A549 (cell line): ENCODE results near the gene OR8U1. TPM values are rescaled to one million over a fixed set of nuclear protein-coding genes. Genes with fewer than 3 reads are reported as not detected.
"Not testable (repeated sequence)": the region's sequence is repeated elsewhere in the genome, so short reads cannot be mapped to it uniquely, and the experiment has no call there.

ENCODE experiments used
- ATAC-seq, 2 experiments: fragments of 200-7000 bp in 1 of 2; fragments of >200 bp in 1 of 2; cut with Nextera tagmentation in 1 of 2; cut with Tn5 transposase in 1 of 2; 3 replicates each; pipeline versions ENCODE4 v1.8.0 to v1.9.1; 2018 to 2020; ENCODE audit warnings: mild to moderate bottlenecking in 1 of 2, moderate library complexity in 1 of 2
- CTCF ChIA-PET: fragments of 300-600 bp; sonication (Branson Sonifier 250); formaldehyde crosslinking; extraction: SDS; loops from one replicate; lab custom pipeline; 2021; ENCODE audit warnings: antibody characterized with exemption, inconsistent platforms; lab: Yijun Ruan, JAX
- POLR2A ChIA-PET: fragments of 350-600 bp; formaldehyde crosslinking; extraction: SDS; loops from one replicate; lab custom pipeline; 2021; ENCODE audit warnings: antibody characterized with exemption, inconsistent platforms; lab: Yijun Ruan, JAX
- DNase-seq, 2 experiments: peaks; one replicate each; pipeline versions ENCODE4 v3.0.0 to v3.0.0-alpha.2; 2011 to 2016; ENCODE audit warnings: low read depth in 1 of 2, low spot score in 1 of 2
- FAIRE-seq: peaks from 2 replicates; lab custom pipeline; 2011; peaks lifted over from hg19 to GRCh38; lab: Jason Lieb, UNC
- H3K27ac ChIP-seq, 2 experiments: fragments of >200 bp; sonication (Bioruptor Twin); formaldehyde crosslinking; 3 replicates each; pipeline ENCODE4 v1.5.1; 2016 to 2017
- H3K4me1 ChIP-seq: fragments of >200 bp; sonication (Bioruptor Twin); formaldehyde crosslinking; 3 replicates; pipeline ENCODE4 v1.6.1; 2016
- H3K4me2 ChIP-seq: fragments of >200 bp; sonication (Bioruptor Twin); formaldehyde crosslinking; 3 replicates; pipeline ENCODE4 v1.6.1; 2016
- H3K4me3 ChIP-seq: fragments of >200 bp; sonication (Bioruptor Twin); formaldehyde crosslinking; 3 replicates; pipeline ENCODE4 v1.5.1; 2016
- H3K9me3 ChIP-seq: fragments of >200 bp; sonication (Bioruptor Twin); formaldehyde crosslinking; 3 replicates; pipeline ENCODE4 v1.6.1; 2016
- CBX2 ChIP-seq: fragments of 200-600 bp; sonication (generic); IDR thresholded peaks from 2 replicates; pipeline ENCODE4 v1.6.1; 2016; ENCODE audit warnings: low read depth, mild to moderate bottlenecking, borderline replicate concordance
- CEBPB ChIP-seq, 2 experiments: fragments of >200 bp in 1 of 2; sonication (Bioruptor Twin) in 1 of 2; formaldehyde crosslinking in 1 of 2; IDR thresholded peaks; 2 replicates each; pipeline ENCODE4 v1.6.1; 2012 to 2016
- EHMT2 ChIP-seq: fragments of 200-600 bp; sonication (generic); IDR thresholded peaks from 2 replicates; pipeline ENCODE4 v1.6.1; 2016; ENCODE audit warnings: antibody characterized with exemption, low read depth, mild to moderate bottlenecking, moderate library complexity
- ELK1 ChIP-seq: fragments of 150-350 bp; IDR thresholded peaks from 2 replicates; pipeline ENCODE4 v1.6.1; 2014; ENCODE audit warnings: low read depth, mild to moderate bottlenecking, low read length
- EP300 ChIP-seq, 2 experiments: fragments of >200 bp; sonication (Bioruptor Twin); formaldehyde crosslinking; IDR thresholded peaks; 2 replicates in 1 of 2; 3 replicates in 1 of 2; pipeline ENCODE4 v1.6.1; 2016 to 2017
- FOSL2 ChIP-seq, 2 experiments: fragments of 450-650 bp in 1 of 2; fragments of >200 bp in 1 of 2; sonication (Bioruptor Twin) in 1 of 2; formaldehyde crosslinking; IDR thresholded peaks; 2 replicates each; pipeline versions ENCODE4 v1.5.0 to v1.6.1; 2016 to 2020; ENCODE audit warnings: mild to moderate bottlenecking in 1 of 2, moderate library complexity in 1 of 2
- JUN ChIP-seq, 2 experiments: fragments of >200 bp; sonication (Bioruptor Twin); formaldehyde crosslinking; IDR thresholded peaks; 2 replicates in 1 of 2; 3 replicates in 1 of 2; pipeline ENCODE4 v1.6.1; 2016 to 2017
- JUNB ChIP-seq: fragments of >200 bp; sonication (Bioruptor Twin); formaldehyde crosslinking; IDR thresholded peaks from 2 replicates; pipeline ENCODE4 v1.6.1; 2016
- KDM5A ChIP-seq: fragments of 200-600 bp; sonication (generic); IDR thresholded peaks from 2 replicates; pipeline ENCODE4 v1.6.1; 2016; ENCODE audit warnings: antibody characterized with exemption, mild to moderate bottlenecking
- NFE2L2 ChIP-seq: fragments of 150-350 bp; conservative IDR thresholded peaks from 2 replicates; pipeline ENCODE4 v1.6.1; 2014; ENCODE audit warnings: low read length
- PHF8 ChIP-seq: fragments of 200-600 bp; sonication (generic); IDR thresholded peaks from 2 replicates; pipeline ENCODE4 v1.6.1; 2016; ENCODE audit warnings: low read depth, mild to moderate bottlenecking, antibody characterized with exemption, moderate library complexity, borderline replicate concordance
- REST ChIP-seq: fragments of 200-600 bp; sonication (generic); IDR thresholded peaks from 2 replicates; pipeline ENCODE4 v1.6.1; 2016; ENCODE audit warnings: antibody characterized with exemption, mild to moderate bottlenecking, moderate library complexity
- RFX5 ChIP-seq: fragments of 450-650 bp; IDR thresholded peaks from 2 replicates; pipeline ENCODE4 v1.7.1; 2014; ENCODE audit warnings: antibody characterized with exemption, mild to moderate bottlenecking, moderate library complexity
- SREBF2 ChIP-seq: fragments of 450-650 bp; IDR thresholded peaks from 2 replicates; pipeline ENCODE4 v1.6.1; 2014; ENCODE audit warnings: mild to moderate bottlenecking, moderate library complexity
- WGBS: methylation state at CpG from one replicate; pipeline ENCODE4 v1.1.6; 2017; ENCODE audit errors: missing lambda C conversion rate; 5-methylcytosine and 5-hydroxymethylcytosine counted together
- polyA plus RNA-seq, 4 experiments: library from polyadenylated mRNA; depleted of rRNA in 3 of 4; stranded (reverse); fragments of >200 nt; fragmentation: RNase III in 1 of 4; extraction: RNeasy Plus Mini Kit Qiagen cat#74134 plus additional on column Dnase treatment in 1 of 4; gene quantifications; 2 replicates in 3 of 4; 3 replicates in 1 of 4; pipeline ENCODE4 v1.2.3, GENCODE V29; 2011 to 2017
- TF ChIP-seq, protein P1 (sequence below): IDR thresholded peaks from 2 replicates; pipeline ENCODE4 v1.6.1; 2012
- TF ChIP-seq, protein P2 (sequence below): IDR thresholded peaks from 2 replicates; pipeline ENCODE4 v1.6.1; 2012
- TF ChIP-seq, protein P3 (sequence below): fragments of >200 bp; sonication (Bioruptor Twin); formaldehyde crosslinking; IDR thresholded peaks from 3 replicates; pipeline ENCODE4 v1.6.1; 2016
- TF ChIP-seq, protein P4 (sequence below): fragments of 250-450 bp; sonication (Bioruptor Pico); IDR thresholded peaks from 2 replicates; pipeline ENCODE4 v1.5.0; 2021; ENCODE audit warnings: mild to moderate bottlenecking, moderate library complexity, borderline replicate concordance

The OR8U1 gene
- polyA plus RNA-seq, 2 of the 4 experiments (the other 2 are of a cell fraction) = not detected

DNA sequence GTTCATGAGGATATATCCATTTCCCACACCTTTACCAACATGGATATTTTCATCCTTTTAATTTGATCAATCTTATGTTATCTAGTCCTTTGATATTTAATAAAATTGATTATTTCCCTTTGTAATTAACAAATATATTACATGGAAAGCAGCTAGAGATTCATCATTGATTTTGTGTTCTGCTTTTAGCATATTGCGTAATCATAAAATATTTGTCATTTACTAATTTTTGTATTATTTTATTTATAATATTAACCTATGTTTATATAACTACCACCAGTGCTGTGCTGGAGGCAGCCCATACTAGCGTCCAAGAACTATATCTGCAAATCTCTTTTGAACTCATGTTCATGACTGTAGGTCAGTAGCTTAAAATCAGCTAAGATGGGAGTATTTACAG is 4.7 kb downstream of the OR8U1 start (continued):
- TF ChIP-seq ELK1 = no peak
- TF ChIP-seq JUN (IDR thresholded peaks at IDR 0.05) = no peak
- TF ChIP-seq CBX2 = no peak
- TF ChIP-seq, protein P1, sequence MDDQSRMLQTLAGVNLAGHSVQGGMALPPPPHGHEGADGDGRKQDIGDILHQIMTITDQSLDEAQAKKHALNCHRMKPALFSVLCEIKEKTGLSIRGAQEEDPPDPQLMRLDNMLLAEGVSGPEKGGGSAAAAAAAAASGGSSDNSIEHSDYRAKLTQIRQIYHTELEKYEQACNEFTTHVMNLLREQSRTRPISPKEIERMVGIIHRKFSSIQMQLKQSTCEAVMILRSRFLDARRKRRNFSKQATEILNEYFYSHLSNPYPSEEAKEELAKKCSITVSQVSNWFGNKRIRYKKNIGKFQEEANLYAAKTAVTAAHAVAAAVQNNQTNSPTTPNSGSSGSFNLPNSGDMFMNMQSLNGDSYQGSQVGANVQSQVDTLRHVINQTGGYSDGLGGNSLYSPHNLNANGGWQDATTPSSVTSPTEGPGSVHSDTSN = no peak
- no peak for TF ChIP-seq EP300 (IDR thresholded peaks at IDR 0.05)
- TF ChIP-seq, protein P2, sequence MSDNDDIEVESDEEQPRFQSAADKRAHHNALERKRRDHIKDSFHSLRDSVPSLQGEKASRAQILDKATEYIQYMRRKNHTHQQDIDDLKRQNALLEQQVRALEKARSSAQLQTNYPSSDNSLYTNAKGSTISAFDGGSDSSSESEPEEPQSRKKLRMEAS = no peak
- TF ChIP-seq, protein P3, sequence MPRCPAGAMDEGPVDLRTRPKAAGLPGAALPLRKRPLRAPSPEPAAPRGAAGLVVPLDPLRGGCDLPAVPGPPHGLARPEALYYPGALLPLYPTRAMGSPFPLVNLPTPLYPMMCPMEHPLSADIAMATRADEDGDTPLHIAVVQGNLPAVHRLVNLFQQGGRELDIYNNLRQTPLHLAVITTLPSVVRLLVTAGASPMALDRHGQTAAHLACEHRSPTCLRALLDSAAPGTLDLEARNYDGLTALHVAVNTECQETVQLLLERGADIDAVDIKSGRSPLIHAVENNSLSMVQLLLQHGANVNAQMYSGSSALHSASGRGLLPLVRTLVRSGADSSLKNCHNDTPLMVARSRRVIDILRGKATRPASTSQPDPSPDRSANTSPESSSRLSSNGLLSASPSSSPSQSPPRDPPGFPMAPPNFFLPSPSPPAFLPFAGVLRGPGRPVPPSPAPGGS = no peak
- TF ChIP-seq PHF8 = no peak
- TF ChIP-seq JUNB = no peak

- Histone ChIP-seq H3K4me1 (no peaks in the 10 kb centered on the region), H3K9me3 (no peaks in the 10 kb centered on the region), H3K4me2 (no peak overlapping the region), H3K4me3 (no peak overlapping the region), H3K27ac (no peak overlapping the region)
- no peak for TF ChIP-seq REST
- ATAC-seq (no peak), DNase-seq (no peak), FAIRE-seq (no peak)
- ChIA-PET POLR2A (no interaction called here), CTCF (no interaction called here)
- WGBS = 40% methylated on average over 3 of the region's 3 CpGs
These were observed 19.0 kb downstream of the OR8U1 start for GRCh38 chr11:56394381-56394780.

- TF ChIP-seq CBX2 (no peak), SREBF2 (no peak), NFE2L2 (no peak), KDM5A (no peak), CEBPB (IDR thresholded peaks at IDR 0.05) (no peak), RFX5 (no peak), FOSL2 (IDR thresholded peaks at IDR 0.05) (no peak), FOSL2 (CRISPR knock-in tag; IDR thresholded peaks at IDR 0.05) (no peak), EHMT2 (no peak)
- TF ChIP-seq, protein P4, sequence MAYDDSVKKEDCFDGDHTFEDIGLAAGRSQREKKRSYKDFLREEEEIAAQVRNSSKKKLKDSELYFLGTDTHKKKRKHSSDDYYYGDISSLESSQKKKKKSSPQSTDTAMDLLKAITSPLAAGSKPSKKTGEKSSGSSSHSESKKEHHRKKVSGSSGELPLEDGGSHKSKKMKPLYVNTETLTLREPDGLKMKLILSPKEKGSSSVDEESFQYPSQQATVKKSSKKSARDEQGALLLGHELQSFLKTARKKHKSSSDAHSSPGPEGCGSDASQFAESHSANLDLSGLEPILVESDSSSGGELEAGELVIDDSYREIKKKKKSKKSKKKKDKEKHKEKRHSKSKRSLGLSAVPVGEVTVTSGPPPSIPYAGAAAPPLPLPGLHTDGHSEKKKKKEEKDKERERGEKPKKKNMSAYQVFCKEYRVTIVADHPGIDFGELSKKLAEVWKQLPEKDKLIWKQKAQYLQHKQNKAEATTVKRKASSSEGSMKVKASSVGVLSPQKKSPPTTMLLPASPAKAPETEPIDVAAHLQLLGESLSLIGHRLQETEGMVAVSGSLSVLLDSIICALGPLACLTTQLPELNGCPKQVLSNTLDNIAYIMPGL (CRISPR knock-in tag) = no peak
- TF ChIP-seq, protein P1 = no peak
- TF ChIP-seq, all 56 proteins: peak for 0
- no peak for ATAC-seq
- no peak for FAIRE-seq
- no peak overlapping the region for H3K4me2 ChIP-seq
- H3K4me3 ChIP-seq = no peak overlapping the region
- no peak overlapping the region for H3K27ac ChIP-seq
- DNase-seq = no peak
- no peaks in the 10 kb centered on the region for H3K4me1 ChIP-seq
- ChIA-PET POLR2A (no interaction called here), CTCF (no interaction called here)
- WGBS = 9% methylated on average over 3 of the region's 3 CpGs
- H3K9me3 ChIP-seq = no peaks in the 10 kb centered on the region
These were observed 20.6 kb downstream of the OR8U1 start for GRCh38 chr11:56396047-56396446.

DNA sequence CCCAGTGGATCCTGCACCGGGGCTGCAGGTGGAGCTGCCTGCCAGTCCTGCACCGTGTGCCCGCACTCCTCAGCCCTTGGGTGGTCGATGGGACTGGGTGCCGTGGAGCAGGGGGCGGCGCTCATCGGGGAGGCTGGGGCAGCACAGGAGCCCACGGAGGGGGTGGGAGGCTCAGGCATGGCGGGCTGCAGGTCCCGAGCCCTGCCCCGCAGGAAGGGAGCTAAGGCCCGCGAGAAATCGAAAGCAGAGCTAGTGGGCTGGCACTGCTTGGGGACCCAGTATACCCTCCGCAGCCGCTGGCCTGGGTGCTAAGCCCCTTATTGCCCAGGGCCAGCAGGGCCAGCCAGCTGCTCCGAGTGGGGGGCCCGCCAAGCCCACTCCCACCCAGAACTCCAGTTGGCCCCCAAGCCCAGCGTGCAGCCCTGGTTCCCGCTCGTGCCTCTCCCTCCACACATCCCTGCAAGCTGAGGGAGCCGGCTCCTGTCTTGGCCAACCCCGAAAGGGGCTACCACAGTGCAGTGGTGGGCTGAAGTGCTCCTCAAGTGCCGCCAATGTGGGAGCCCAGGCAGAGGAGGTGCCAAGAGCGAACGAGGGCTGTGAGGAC is 26.5 kb downstream of the OR8U1 start:
- H3K9me3 ChIP-seq, H3K27ac ChIP-seq, CTCF ChIA-PET, H3K4me2 ChIP-seq, DNase-seq, POLR2A ChIA-PET, H3K4me1 ChIP-seq, FAIRE-seq, H3K4me3 ChIP-seq, ATAC-seq: not testable (repeated sequence)
- WGBS = 49% methylated on average over 17 of the region's 27 CpGs
